Muscle of back (tissue), 13 donors: ENCODE results near the gene ATP8B4. TPM values are rescaled to one million over a fixed set of nuclear protein-coding genes. Genes with fewer than 3 reads are reported as not detected.
"Not testable (repeated sequence)": the region's sequence is repeated elsewhere in the genome, so short reads cannot be mapped to it uniquely, and the experiment has no call there.

ENCODE experiments used
- DNase-seq, 3 donors: peaks; one replicate each; pipeline versions ENCODE4 v3.0.0 to v3.0.0-alpha.2; 2013
- long read RNA-seq, 9 donors: transcript quantifications; one replicate each; lab custom pipeline, GENCODE V29; 2026
- polyA plus RNA-seq, 10 donors: library from polyadenylated mRNA; unstranded; fragments of 120-200 nt; gene quantifications; one replicate each; pipeline ENCODE4 v1.2.1, GENCODE V29; 2013; ENCODE audit not compliant: insufficient read length in 10 of 10

The ATP8B4 gene
- 1 to 10 TPM; 1.6 to 4.0 (median 3.0) TPM for polyA plus RNA-seq
- long read RNA-seq, donor 1 = 0 reads
- long read RNA-seq, donor 2 = 0 reads
- long read RNA-seq, donor 3 = 0 reads
- long read RNA-seq, donor 4 = 0 reads
- long read RNA-seq, donor 5 = 0 reads
- long read RNA-seq, donor 6 = 0 reads
- long read RNA-seq, donor 7 = 0 reads
- long read RNA-seq, donor 8 = 0 reads
- long read RNA-seq, donor 9 = 0 reads

GRCh38 chr15:50119063-50120040 lies at the start of gene ATP8B4:
Gene ATP8B4, minus strand, starts transcription at chr15:50119233. Its CDS starts 12,267 bp downstream, at chr15:50106966.
- no peak for DNase-seq

- no peak for DNase-seq
Observed at GRCh38 chr15:50168379-50168778, 49.3 kb upstream of the ATP8B4 start.

DNA sequence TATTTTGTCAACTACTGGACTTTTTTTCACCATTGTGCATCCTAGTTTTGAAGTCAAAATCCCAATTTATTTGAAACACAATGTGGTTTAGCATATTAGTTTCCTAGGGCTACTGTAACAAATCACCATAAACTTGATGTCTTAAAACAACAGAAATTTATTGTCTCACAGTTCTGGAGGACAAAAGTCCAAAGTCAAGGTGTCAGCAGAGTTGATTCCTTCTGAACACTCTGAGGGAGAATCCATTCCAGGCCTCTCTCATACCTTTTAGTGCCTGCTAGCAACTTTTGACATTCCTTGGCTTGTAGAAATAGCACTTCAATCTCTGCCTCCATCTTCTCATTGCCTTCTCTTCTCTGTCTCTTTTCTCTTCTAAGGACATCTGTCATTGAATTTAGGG lies 48.1 kb upstream of the ATP8B4 start:
- no peak for DNase-seq

DNA sequence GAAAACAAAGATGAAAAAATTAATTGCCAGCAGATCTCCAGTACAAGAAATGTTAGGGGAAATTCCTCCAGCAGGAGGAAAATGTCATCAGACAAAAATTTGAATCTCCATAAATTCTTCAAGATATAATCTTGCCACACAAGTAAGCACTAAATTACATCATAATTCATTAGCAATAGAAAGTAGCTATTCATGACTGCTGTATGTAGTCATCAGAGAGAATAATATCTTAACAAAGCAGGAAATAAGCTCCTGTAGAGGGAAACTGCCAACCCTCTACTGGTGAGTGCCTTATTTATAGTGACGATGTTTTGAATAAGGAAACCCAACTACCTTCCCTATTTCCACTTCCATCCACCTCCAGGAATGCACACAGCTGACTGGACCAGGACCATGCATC lies 47.2 kb upstream of the ATP8B4 start:
- DNase-seq = peak in 1 of 3 donors; percentile 45

GRCh38 chr15:50164458-50164857 lies 45.4 kb upstream of the ATP8B4 start:
- DNase-seq = no peak

- no peak for DNase-seq
Observed at GRCh38 chr15:50163719-50164410, 44.8 kb upstream of the ATP8B4 start.

- DNase-seq = no peak
Observed at GRCh38 chr15:50162969-50163718, 44.1 kb upstream of the ATP8B4 start.

DNA sequence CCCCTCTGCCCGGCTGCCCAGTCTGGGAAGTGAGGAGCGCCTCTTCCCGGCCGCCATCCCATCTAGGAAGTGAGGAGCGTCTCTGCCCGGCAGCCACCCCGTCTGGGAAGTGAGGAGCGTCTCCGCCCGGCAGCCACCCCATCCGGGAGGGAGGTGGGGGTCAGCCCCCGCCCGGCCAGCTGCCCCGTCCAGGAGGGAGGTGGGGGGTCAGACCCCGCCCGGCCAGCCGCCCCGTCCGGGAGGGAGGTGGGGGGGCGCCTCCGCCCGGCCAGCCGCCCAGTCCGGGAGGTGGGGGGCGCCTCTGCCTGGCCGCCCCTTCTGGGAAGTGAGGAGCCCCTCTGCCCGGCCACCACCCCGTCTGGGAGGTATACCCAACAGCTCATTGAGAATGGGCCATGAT lies 39.2 kb upstream of the ATP8B4 start:
- not testable (repeated sequence) for DNase-seq

DNA sequence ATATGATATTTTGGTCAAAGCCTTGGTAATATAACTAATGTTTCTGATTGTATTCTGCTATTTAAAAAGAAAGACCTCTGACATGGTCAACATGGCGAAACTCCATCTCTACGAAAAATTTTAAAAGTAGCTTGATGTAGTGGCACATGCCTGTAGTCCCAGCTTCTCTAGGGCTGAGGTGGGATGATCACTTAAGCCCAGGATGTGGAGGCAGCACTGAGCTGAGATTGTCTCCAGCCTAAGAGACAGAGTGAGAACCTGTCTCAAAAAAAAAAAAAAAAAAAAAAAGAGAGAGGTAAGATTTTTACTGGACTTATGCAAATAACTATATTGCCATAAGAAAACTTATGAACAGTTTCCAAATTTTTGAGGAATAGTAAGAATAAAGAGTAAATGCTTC lies 32.4 kb upstream of the ATP8B4 start:
- no peak for DNase-seq

DNA sequence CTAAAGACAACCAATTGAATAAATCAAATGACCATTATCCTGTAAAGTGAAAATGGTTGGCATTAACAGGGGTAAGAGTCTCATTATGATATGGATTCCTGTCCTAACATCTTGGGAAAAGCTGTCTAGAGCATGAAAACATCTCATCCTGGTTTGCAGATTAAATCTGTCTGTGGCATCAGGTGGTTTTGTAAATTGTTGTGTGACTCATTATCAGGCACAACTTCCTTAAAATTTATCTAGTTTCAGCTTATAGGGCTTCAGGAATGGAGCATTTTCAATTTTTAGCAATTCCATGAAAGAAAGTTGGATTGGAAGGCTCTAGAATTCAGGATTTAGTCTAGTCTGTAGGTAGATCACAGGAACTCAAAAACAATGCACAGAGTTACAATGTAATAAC lies 31.8 kb upstream of the ATP8B4 start:
- no peak for DNase-seq

- DNase-seq = no peak
Observed at GRCh38 chr15:50150349-50150748, 31.3 kb upstream of the ATP8B4 start.

GRCh38 chr15:50149090-50149489 lies 30.1 kb upstream of the ATP8B4 start:
- no peak for DNase-seq

- peak in 2 of 3 donors; percentile 36 to 45 for DNase-seq
Observed at GRCh38 chr15:50148362-50148963, 29.4 kb upstream of the ATP8B4 start.

GRCh38 chr15:50146632-50147031 lies 27.6 kb upstream of the ATP8B4 start:
- no peak for DNase-seq

- peak; percentile 78 to 88 (median 81) for DNase-seq
Observed at GRCh38 chr15:50145451-50145872, 26.4 kb upstream of the ATP8B4 start.

- peak in 1 of 3 donors; percentile 46 for DNase-seq
Observed at GRCh38 chr15:50144341-50145120, 25.5 kb upstream of the ATP8B4 start.

- no peak for DNase-seq
Observed at GRCh38 chr15:50143255-50143860, 24.3 kb upstream of the ATP8B4 start.

DNA sequence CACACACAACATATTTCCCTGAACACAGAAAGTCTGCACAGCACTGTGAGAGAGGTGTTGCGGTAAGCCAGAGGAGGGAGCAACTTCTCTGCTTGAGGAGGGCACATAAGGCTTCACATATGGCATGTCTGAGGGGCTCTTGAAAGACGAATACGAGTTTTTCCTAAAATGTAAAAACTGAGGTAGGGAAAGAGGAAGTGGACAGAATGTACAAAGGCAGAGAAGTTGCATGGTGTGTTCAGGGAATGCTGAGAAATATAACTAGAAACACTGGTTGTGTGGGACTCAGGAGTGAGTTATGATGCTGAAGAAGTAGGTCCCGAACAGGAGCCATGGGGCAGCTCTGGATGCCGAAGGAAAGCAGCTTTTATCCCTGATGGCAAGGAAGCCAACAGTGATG lies 22.8 kb upstream of the ATP8B4 start:
- DNase-seq = no peak

- no peak for DNase-seq
Observed at GRCh38 chr15:50140983-50141382, 21.9 kb upstream of the ATP8B4 start.

DNA sequence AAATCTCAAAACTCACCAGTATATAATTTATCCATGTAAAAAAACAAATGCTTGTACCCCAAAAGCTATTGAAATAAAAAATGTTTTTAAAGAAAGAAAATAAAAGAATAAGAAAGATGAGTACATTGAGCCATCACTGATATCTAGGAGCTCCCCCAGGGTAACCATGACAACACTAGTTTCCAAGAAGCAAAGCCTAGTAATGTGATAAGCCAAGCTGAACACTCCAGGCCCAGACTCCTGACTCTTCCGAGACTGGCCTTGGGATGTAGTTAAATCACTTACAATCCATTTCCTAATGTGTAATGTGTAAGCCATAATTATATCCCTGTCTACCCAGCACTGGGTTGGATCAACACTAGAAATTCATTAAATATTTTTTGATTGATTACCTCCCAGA lies 21.1 kb upstream of the ATP8B4 start:
- peak in 1 of 3 donors; percentile 23 for DNase-seq
